GM21619 (cell line): ENCODE data around the gene RUNX3.
"Not testable (repeated sequence)": the region's sequence is repeated elsewhere in the genome, so short reads cannot be mapped to it uniquely, and the experiment has no call there.

Experiments used
- ATAC-seq: cut with Tn5 transposase; IDR thresholded peaks from one replicate; pipeline ENCODE4 v1.9.1; 2021; ENCODE audit not compliant: unreplicated experiment

Gene RUNX3

GRCh38 chr1:24930260-24931145 lies at the start of gene RUNX3:
Gene RUNX3 (minus strand): TSS chr1:24930276. CDS start chr1:24929868, 408 bp downstream.
- ATAC-seq, result peak; percentile 75

- not testable (repeated sequence) for ATAC-seq
These were observed 49.2 kb upstream of the RUNX3 start for GRCh38 chr1:24979232-24979631.

GRCh38 chr1:24978383-24979032 lies 48.4 kb upstream of the RUNX3 start:
- no peak for ATAC-seq

- ATAC-seq, result no peak
These were observed 45.3 kb upstream of the RUNX3 start for GRCh38 chr1:24975391-24975790.

- ATAC-seq, result no peak
These were observed 43.2 kb upstream of the RUNX3 start for GRCh38 chr1:24973315-24973714.

GRCh38 chr1:24972915-24973242 lies 42.8 kb upstream of the RUNX3 start:
- no peak for ATAC-seq

GRCh38 chr1:24972221-24972914 lies 42.3 kb upstream of the RUNX3 start:
- ATAC-seq, result no peak

GRCh38 chr1:24970926-24971875 lies 41.1 kb upstream of the RUNX3 start:
- ATAC-seq, result no peak

GRCh38 chr1:24970399-24970753 lies 40.3 kb upstream of the RUNX3 start:
- ATAC-seq, result no peak

GRCh38 chr1:24969596-24970398 lies 39.7 kb upstream of the RUNX3 start:
- no peak for ATAC-seq

- ATAC-seq, result no peak
These were observed 39.0 kb upstream of the RUNX3 start for GRCh38 chr1:24968941-24969585.

- no peak for ATAC-seq
These were observed 37.9 kb upstream of the RUNX3 start for GRCh38 chr1:24967962-24968361.

- ATAC-seq, result no peak
These were observed 37.5 kb upstream of the RUNX3 start for GRCh38 chr1:24967555-24967954.

- ATAC-seq, result no peak
These were observed 36.8 kb upstream of the RUNX3 start for GRCh38 chr1:24966724-24967346.

- no peak for ATAC-seq
These were observed 36.1 kb upstream of the RUNX3 start for GRCh38 chr1:24966121-24966723.

GRCh38 chr1:24965571-24965930 lies 35.5 kb upstream of the RUNX3 start:
- no peak for ATAC-seq

- ATAC-seq, result peak; percentile 73
These were observed 34.9 kb upstream of the RUNX3 start for GRCh38 chr1:24964811-24965570.
